Measurements from ENCODE around the gene NEMP1. TPM values are rescaled to one million over a fixed set of nuclear protein-coding genes. Genes with fewer than 3 reads are reported as not detected.

The NEMP1 gene
- total and polyA plus RNA-seq, 2 of the 8 experiments (the other 6 are each of a cell fraction or from before 2014, with no cell fraction given) = 30.1 to 43.2 TPM

- no peak within 1 kb of the TSS for H3K4me2 ChIP-seq (ENCODE audit: insufficient read depth in 1 of 2, low read depth in 2 of 2, low read length in 2 of 2)
- H2AFZ ChIP-seq (ENCODE audit: low read length) = no peak within 1 kb of the TSS
- H3K4ac ChIP-seq (replicated peaks; ENCODE audit: insufficient read length, low read depth, low read length) = no peak within 1 kb of the TSS
- FAIRE-seq = no peak
- no peaks in the 10 kb centered on the region for H3K23me2 ChIP-seq (ENCODE audit: low read depth, low read length)
- H3K4me1 ChIP-seq (replicated peaks in 1 of 4; ENCODE audit: control insufficient read depth in 3 of 4, insufficient read depth in 4 of 4, low read length in 3 of 4) = no peaks in the 10 kb centered on the region
- H2BK20ac ChIP-seq (ENCODE audit: low read length) = peak within 1 kb of the TSS; percentile 82; the same call in 1 of the 2 replicates
- WGBS, 2 experiments (ENCODE audit: extremely low coverage in 1 of 2, insufficient coverage in 1 of 2, insufficient read length in 1 of 2, insufficient replicate concordance in 2 of 2, low coverage in 1 of 2, low lambda C conversion rate in 2 of 2, missing lambda C conversion rate in 1 of 2) = 77% methylated on average over 2 of the region's 2 CpGs; no CpG with 5 or more reads in 1 of the 2 experiments
- H3K27me3 ChIP-seq (replicated peaks in 1 of 4; ENCODE audit: control insufficient read depth in 3 of 4, extremely low read depth in 1 of 4, insufficient read depth in 3 of 4, low read length in 3 of 4) = no peaks in the 10 kb centered on the region
- H3K9ac ChIP-seq (replicated peaks in 1 of 4; ENCODE audit: extremely low read depth in 1 of 4, low read depth in 3 of 4, low read length in 3 of 4) = no peak within 1 kb of the TSS
- H3K36me3 ChIP-seq (ENCODE audit: control insufficient read depth in 2 of 4, insufficient read depth in 4 of 4, low read length in 3 of 4) = peaks cover 0 to 3% (median 0%) of the 10 kb centered on the region in 4 experiments; a peak in 1 of 8 replicates
- no peaks in the 10 kb centered on the region for H4K20me1 ChIP-seq (replicated peaks in 1 of 2; ENCODE audit: control insufficient read depth in 1 of 2, insufficient read depth in 2 of 2, low read length in 2 of 2)
- H2BK15ac ChIP-seq (ENCODE audit: low read length) = 0 out of 2 replicates have a peak within 1 kb of the TSS, but pooled peaks have one; percentile 88
- H3K9me3 ChIP-seq (ENCODE audit: insufficient read depth in 2 of 2, low read depth in 1 of 2, low read length in 1 of 2) = no peaks in the 10 kb centered on the region
- no peak within 1 kb of the TSS for H4K5ac ChIP-seq (ENCODE audit: insufficient read length, low read depth, low read length)
- no peak within 1 kb of the TSS for H3K27ac ChIP-seq (ENCODE audit: low read depth, low read length)
- POLR2A ChIA-PET (ENCODE audit: partially characterized antibody) = interaction anchor here (0.6 to 2.1 kb wide), 5 partner anchors 16 to 297 kb away, joined by 4 to 7 read pairs (median 5); partner anchors contain the start of genes STAT6 and TAC3
- no peak for DNase-seq (ENCODE audit: low read depth in 1 of 2, low spot score in 2 of 2)
- no peaks in the 10 kb centered on the region for H3K79me1 ChIP-seq (ENCODE audit: low read depth, low read length)
- no peak within 1 kb of the TSS for H2BK12ac ChIP-seq (ENCODE audit: low read depth, low read length)
- H3K23ac ChIP-seq (ENCODE audit: insufficient read length) = no peak within 1 kb of the TSS
- TF ChIP-seq SIN3A (conservative IDR thresholded peaks at IDR 0.05 in 1 of 2, IDR thresholded peaks at IDR 0.05 in 1 of 2; ENCODE audit: low read depth in 1 of 2, low read length in 2 of 2) (0 out of 4 replicates have a peak, but pooled peaks of 1 of the 2 experiments have one; percentile 39), SUZ12 (IDR thresholded peaks at IDR 0.05; ENCODE audit: low read length) (no peak)
- no peak within 1 kb of the TSS for H2BK5ac ChIP-seq (ENCODE audit: low read depth, low read length)
- no peak within 1 kb of the TSS for H2BK120ac ChIP-seq (replicated peaks; ENCODE audit: low read depth, low read length)
- H3K18ac ChIP-seq (ENCODE audit: extremely low read depth, low read length) = no peak within 1 kb of the TSS
- no peak within 1 kb of the TSS for H3K4me3 ChIP-seq (ENCODE audit: extremely low read depth in 1 of 4, insufficient read depth in 2 of 4, low read depth in 3 of 4, low read length in 4 of 4)
- CTCF ChIA-PET (ENCODE audit: partially characterized antibody) = interaction anchor here (0.7 to 7.5 kb wide), 17 partner anchors 9 to 292 kb away, joined by 3 to 77 read pairs (median 5); no protein-coding TSS in a partner anchor
- no peak within 1 kb of the TSS for H4K91ac ChIP-seq (replicated peaks; ENCODE audit: insufficient read length, low read length)
- H4K8ac ChIP-seq (ENCODE audit: extremely low read depth, insufficient read depth, low read length) = no peak within 1 kb of the TSS
- no peak within 1 kb of the TSS for H3K14ac ChIP-seq (ENCODE audit: insufficient read length)
- H3K79me2 ChIP-seq (ENCODE audit: control insufficient read depth in 1 of 2, insufficient read depth in 2 of 2, low read length in 2 of 2) = no peaks in the 10 kb centered on the region
- H2AK5ac ChIP-seq (ENCODE audit: low read depth, low read length) = no peak within 1 kb of the TSS
- no peak within 1 kb of the TSS for H3K56ac ChIP-seq (replicated peaks; ENCODE audit: insufficient read length, low read depth, low read length)
These were observed 28.7 kb downstream of the NEMP1 start, which contains the start of gene MYO1A for GRCh38 chr12:57049890-57050289. Gene MYO1A, minus strand, starts transcription at chr12:57050129. Its CDS starts 1,806 bp downstream, at chr12:57048323.
